ENCODE data around the gene PAAF1. TPM values are rescaled to one million over a fixed set of nuclear protein-coding genes. Genes with fewer than 3 reads are reported as not detected.

The PAAF1 gene, protein sequence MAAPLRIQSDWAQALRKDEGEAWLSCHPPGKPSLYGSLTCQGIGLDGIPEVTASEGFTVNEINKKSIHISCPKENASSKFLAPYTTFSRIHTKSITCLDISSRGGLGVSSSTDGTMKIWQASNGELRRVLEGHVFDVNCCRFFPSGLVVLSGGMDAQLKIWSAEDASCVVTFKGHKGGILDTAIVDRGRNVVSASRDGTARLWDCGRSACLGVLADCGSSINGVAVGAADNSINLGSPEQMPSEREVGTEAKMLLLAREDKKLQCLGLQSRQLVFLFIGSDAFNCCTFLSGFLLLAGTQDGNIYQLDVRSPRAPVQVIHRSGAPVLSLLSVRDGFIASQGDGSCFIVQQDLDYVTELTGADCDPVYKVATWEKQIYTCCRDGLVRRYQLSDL
- total RNA-seq (2016; rRNA removed; fragmentation: Illumina TruSeq; extraction: Trizol) (28.8 and 46.4 TPM in 2 replicates), polyA plus RNA-seq (2011; rRNA removed) (10.3 and 13.5 TPM in 2 replicates), polyA minus RNA-seq (2011; rRNA and poly(A)+ RNA removed; ENCODE audit: low replicate concordance) (11.5 and 12.5 TPM in 2 replicates), Bru-seq, nascent RNA (percentile 55 among the genes with signal in this experiment), BruChase-seq, experiment 1, labeled RNA remaining after a 6-hour chase (percentile 54 among the genes with signal in this experiment), BruChase-seq, experiment 2, labeled RNA remaining after a 2-hour chase (percentile 49 among the genes with signal in this experiment)
- 8.6 and 9.1 TPM in 2 replicates for total RNA-seq (2016; cell fraction: cytosol; rRNA removed; fragmentation: Illumina TruSeq; extraction: Trizol; ENCODE audit: low read depth)
- 31.4 and 50.9 TPM in 2 replicates for total RNA-seq (2016; cell fraction: insoluble cytoplasmic fraction; rRNA removed; fragmentation: Illumina TruSeq; extraction: Trizol)
- 17.4 and 17.7 TPM in 2 replicates for total RNA-seq (2016; cell fraction: membrane; rRNA removed; fragmentation: Illumina TruSeq; extraction: Trizol)
- total RNA-seq (2016; cell fraction: nucleus; rRNA removed; fragmentation: Illumina TruSeq; extraction: Trizol) = 16.2 and 17.3 TPM in 2 replicates
- 11.6 and 15.0 TPM in 2 replicates for polyA plus RNA-seq (2011; cell fraction: cytosol; rRNA removed)
- polyA plus RNA-seq (2011; cell fraction: nucleus; rRNA removed) = 12.3 and 12.8 TPM in 2 replicates
- polyA plus RNA-seq (2012) = 17.7 and 25.6 TPM in 2 replicates
- 11.9 and 13.8 TPM in 2 replicates for polyA plus RNA-seq (2016; cell fraction: cytosol; fragmentation: Illumina TruSeq; extraction: Trizol; ENCODE audit: low read depth)
- 53.0 and 59.6 TPM in 2 replicates for polyA plus RNA-seq (2016; cell fraction: insoluble cytoplasmic fraction; fragmentation: Illumina TruSeq; extraction: Trizol; ENCODE audit: low read depth)
- polyA plus RNA-seq (2016; cell fraction: membrane; fragmentation: Illumina TruSeq; extraction: Trizol; ENCODE audit: low read depth) = 14.9 and 15.1 TPM in 2 replicates
- 27.5 and 29.8 TPM in 2 replicates for polyA plus RNA-seq (2016; cell fraction: nucleus; fragmentation: Illumina TruSeq; extraction: Trizol; ENCODE audit: insufficient read depth, low read depth)
- 7.7 and 10.2 TPM in 2 replicates for polyA minus RNA-seq (2011; cell fraction: cytosol; rRNA and poly(A)+ RNA removed)
- polyA minus RNA-seq (2011; cell fraction: nucleus; rRNA and poly(A)+ RNA removed) = 10.2 and 10.4 TPM in 2 replicates
- long read RNA-seq, experiment 1, full-length matches to known transcripts = 40 of 58 reads
- long read RNA-seq, experiment 1, partial matches to known transcripts = 4 of 58 reads
- long read RNA-seq, experiment 1, other reads (novel, unspliced or antisense) = 14 of 58 reads
- long read RNA-seq, experiment 2, partial matches to known transcripts = 5 of 39 reads
- long read RNA-seq, experiment 2, other reads (novel, unspliced or antisense) = 34 of 39 reads

DNA sequence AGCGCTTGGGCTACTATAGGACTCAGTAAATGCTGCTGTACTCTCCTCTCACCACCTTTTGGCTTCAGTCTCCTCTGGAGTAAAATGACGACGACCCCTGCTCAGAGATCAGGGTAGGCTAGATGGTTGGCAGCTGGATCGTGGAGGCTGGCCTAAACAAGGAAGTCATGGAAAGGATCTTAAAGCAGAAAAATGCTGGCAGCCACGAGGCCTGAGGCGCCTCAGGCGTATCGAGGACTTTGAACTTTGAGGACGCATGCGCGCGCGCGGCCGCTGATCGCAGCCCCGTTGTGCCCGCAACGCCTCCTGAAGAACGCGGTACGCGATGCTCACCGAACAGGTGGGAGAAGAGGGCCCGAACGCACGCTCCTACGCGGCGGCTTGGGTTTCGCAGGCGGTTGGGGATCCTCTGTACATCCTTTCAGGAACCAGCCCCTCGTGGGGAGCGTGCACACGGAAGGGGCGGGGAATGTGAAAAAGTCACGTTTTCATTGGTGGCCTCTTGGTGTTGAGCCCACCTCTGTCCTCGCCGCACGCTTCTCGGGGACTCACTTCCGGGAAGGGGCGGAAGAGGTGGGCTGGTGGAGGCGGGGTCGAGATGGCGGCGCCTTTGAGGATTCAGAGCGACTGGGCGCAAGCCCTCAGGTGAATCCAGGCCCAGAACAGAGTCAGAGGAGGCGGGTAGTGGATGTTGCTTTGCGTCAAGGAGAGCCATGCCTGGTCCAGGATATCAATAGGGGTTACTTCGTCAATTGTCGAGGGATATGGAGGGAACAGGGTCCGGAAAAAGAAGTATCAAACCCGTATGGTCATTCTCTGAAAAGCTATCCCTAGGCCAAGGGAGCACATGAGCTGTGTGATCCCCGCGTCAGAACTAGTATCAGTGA is at the start of gene PAAF1, which contains the start of gene COA4:
Gene PAAF1 (plus strand): TSS at position 576 of the 887 bp plus-strand sequence. CDS start 23 bp downstream, at position 599.
Gene COA4 (minus strand): TSS at position 423 of the 887 bp plus-strand sequence. CDS start 3,468 bp downstream, outside the sequence.
- peak within 1 kb of the TSS; percentile 94 for H3K9ac ChIP-seq (ENCODE audit: insufficient read depth, low read depth, low read length)
- BruUV-seq (replicated peaks) = no TSS peak
- FAIRE-seq (peak; percentile 60), ATAC-seq (peak; percentile 96), DNase-seq (ENCODE audit: low spot score) (peak; percentile 98)
- ChIA-PET POLR2A (interaction anchor here (1.0 to 2.2 kb wide), 5 partner anchors 8 to 116 kb away, joined by 3 to 10 read pairs (median 5); partner anchors contain the start of gene RAB6A), CTCF (ENCODE audit: low intra/inter-chr PET ratio, low total read pairs) (no interaction called here)
- no peaks in the 10 kb centered on the region for H3K9me3 ChIP-seq (ENCODE audit: low read length)
- intact Hi-C loops (cut with micrococcal nuclease; ENCODE audit: unreplicated experiment) (loop anchor here (2.0 kb wide), 2 partner anchors 88 to 116 kb away; partner anchors contain the start of gene RAB6A), in situ Hi-C loops (cut with HindIII; ENCODE audit: extremely low pct_ligation_motif_present, low pct_unique_long_range_greater_than_20kb) (no loop called here)
- H3K4me3 ChIP-seq (replicated peaks in 1 of 3; ENCODE audit: insufficient read depth in 1 of 3, low read depth in 2 of 3, low read length in 3 of 3) = peak within 1 kb of the TSS; percentile 70 to 88 (median 82)
- peak within 1 kb of the TSS; percentile 87 for H2AFZ ChIP-seq (ENCODE audit: low read length)
- WGBS (ENCODE audit: low lambda C conversion rate) = 0% methylated on average over 31 of the region's 57 CpGs
- H3K36me3 ChIP-seq (replicated peaks in 1 of 2; ENCODE audit: control insufficient read depth in 1 of 2, insufficient read depth in 2 of 2, low read length in 2 of 2) = peaks cover 6 to 29% of the 10 kb centered on the region in 2 experiments
- H4K20me1 ChIP-seq (ENCODE audit: insufficient read depth, low read length) = no peaks in the 10 kb centered on the region; the same call in 1 of the 2 replicates
- H3K4me2 ChIP-seq (ENCODE audit: low read depth, low read length) = peak within 1 kb of the TSS; percentile 99
- peaks cover 39% of the 10 kb centered on the region for H3K79me2 ChIP-seq (ENCODE audit: insufficient read depth, low read length)
- no peaks in the 10 kb centered on the region; a peak in 1 of 5 replicates for H3K27me3 ChIP-seq (ENCODE audit: control insufficient read depth in 1 of 2, insufficient read depth in 2 of 2, low read length in 2 of 2)
- peaks cover 53% of the 10 kb centered on the region for H3K4me1 ChIP-seq (ENCODE audit: insufficient read depth, low read length)
- H3K27ac ChIP-seq (ENCODE audit: extremely low read length, insufficient read depth, low read length) = peak within 1 kb of the TSS; percentile 98
- TF ChIP-seq NFE2 (CRISPR knock-in tag; IDR thresholded peaks at IDR 0.05) (no peak), ZNF253 (CRISPR knock-in tag; IDR thresholded peaks at IDR 0.05; ENCODE audit: borderline replicate concordance) (peak; percentile 75; the same call in 1 of the 2 replicates), ZNF460 (CRISPR knock-in tag; IDR thresholded peaks at IDR 0.05; ENCODE audit: borderline replicate concordance) (no peak), ATF1 (CRISPR knock-in tag; IDR thresholded peaks at IDR 0.05) (peak; percentile 71), FOXK2 (IDR thresholded peaks at IDR 0.05) (peak; percentile 16; the same call in 1 of the 2 replicates), ZNF382 (CRISPR knock-in tag; IDR thresholded peaks at IDR 0.05; ENCODE audit: borderline replicate concordance) (no peak), MTA3 (CRISPR knock-in tag; IDR thresholded peaks at IDR 0.05) (no peak), KDM2A (CRISPR knock-in tag; IDR thresholded peaks at IDR 0.05; ENCODE audit: borderline replicate concordance, low read depth) (peak; percentile 92), TBL1XR1 (IDR thresholded peaks at IDR 0.05; ENCODE audit: borderline replicate concordance, low read length, partially characterized antibody) (peak; percentile 13), ZSCAN9 (CRISPR knock-in tag; IDR thresholded peaks at IDR 0.05; ENCODE audit: borderline replicate concordance) (peak; percentile 52; the same call in 1 of the 2 replicates), TARDBP (CRISPR knock-in tag; IDR thresholded peaks at IDR 0.05) (peak; percentile 79), ZFP90 (CRISPR knock-in tag; IDR thresholded peaks at IDR 0.05; ENCODE audit: borderline replicate concordance) (peak; percentile 27; the same call in 1 of the 2 replicates), KLF6 (CRISPR knock-in tag; IDR thresholded peaks at IDR 0.05) (peak; percentile 25), ATF7-NPFF (CRISPR knock-in tag; IDR thresholded peaks at IDR 0.05; ENCODE audit: low read depth) (peak; percentile 76), IRX3 (CRISPR knock-in tag; IDR thresholded peaks at IDR 0.05; ENCODE audit: borderline replicate concordance, low read depth) (no peak)
- TF ChIP-seq, protein P1, sequence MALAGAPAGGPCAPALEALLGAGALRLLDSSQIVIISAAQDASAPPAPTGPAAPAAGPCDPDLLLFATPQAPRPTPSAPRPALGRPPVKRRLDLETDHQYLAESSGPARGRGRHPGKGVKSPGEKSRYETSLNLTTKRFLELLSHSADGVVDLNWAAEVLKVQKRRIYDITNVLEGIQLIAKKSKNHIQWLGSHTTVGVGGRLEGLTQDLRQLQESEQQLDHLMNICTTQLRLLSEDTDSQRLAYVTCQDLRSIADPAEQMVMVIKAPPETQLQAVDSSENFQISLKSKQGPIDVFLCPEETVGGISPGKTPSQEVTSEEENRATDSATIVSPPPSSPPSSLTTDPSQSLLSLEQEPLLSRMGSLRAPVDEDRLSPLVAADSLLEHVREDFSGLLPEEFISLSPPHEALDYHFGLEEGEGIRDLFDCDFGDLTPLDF (CRISPR knock-in tag; IDR thresholded peaks at IDR 0.05) = no peak
